Lower lobe of right lung (tissue), 2 donors: ENCODE results near the gene OR9Q1. TPM values are rescaled to one million over a fixed set of nuclear protein-coding genes. Genes with fewer than 3 reads are reported as not detected.
"Not testable (repeated sequence)": the region's sequence is repeated elsewhere in the genome, so short reads cannot be mapped to it uniquely, and the experiment has no call there.

Experiments
- ATAC-seq, 2 donors: fragments of 200-7000 bp; cut with Tn5 transposase; one replicate each; pipeline ENCODE4 v1.9.1; 2020 to 2022; ENCODE audit warnings: mild to moderate bottlenecking in 2 of 2, moderate library complexity in 2 of 2
- DNase-seq: peaks from one replicate; pipeline ENCODE4 v3.0.0-alpha.2; 2020
- H3K27ac ChIP-seq: fragments of 200-600 bp; one replicate; pipeline ENCODE4 v1.8.0; 2022
- H3K27me3 ChIP-seq: fragments of 200-600 bp; one replicate; pipeline ENCODE4 v1.8.0; 2022; ENCODE audit warnings: low read depth
- H3K36me3 ChIP-seq: fragments of 200-600 bp; one replicate; pipeline ENCODE4 v1.8.0; 2022; ENCODE audit warnings: mild to moderate bottlenecking
- H3K4me1 ChIP-seq: fragments of 200-600 bp; one replicate; pipeline ENCODE4 v1.8.0; 2022
- H3K4me3 ChIP-seq: fragments of 200-600 bp; one replicate; pipeline ENCODE4 v1.8.0; 2022; ENCODE audit warnings: mild to moderate bottlenecking
- H3K9me3 ChIP-seq: fragments of 200-600 bp; one replicate; pipeline ENCODE4 v1.8.0; 2022
- CTCF ChIP-seq: fragments of 200-600 bp; IDR thresholded peaks from one replicate; pipeline ENCODE4 v1.8.0; 2022; ENCODE audit warnings: antibody characterized with exemption, mild to moderate bottlenecking
- intact Hi-C: fragments of 100-400 bp; cut with DNase I; formaldehyde crosslinking; loops from one replicate; pipeline ENCODE4 v1.11.0; 2022
- total RNA-seq: library from RNA; stranded (reverse); fragmentation: NEBNext Ultra II Directional; extraction: Animal tissue kit (Norgen Biotek cat#: 25700); gene quantifications from one replicate; pipeline ENCODE4 v1.2.1, GENCODE V29; 2021
- donor health status: DM: no; HTN: yes; CAD: no; lungs with severe emphysema.

OR9Q1 gene
- total RNA-seq, 1 donor from 2014 or later, result not detected

- no peaks in the 10 kb centered on the region for H3K36me3 ChIP-seq
- intact Hi-C loops, result no loop called here
- DNase-seq (no peak), ATAC-seq (no peak)
- H3K9me3 ChIP-seq, result no peaks in the 10 kb centered on the region
- TF ChIP-seq CTCF, result no peak
- H3K4me1 ChIP-seq, result no peaks in the 10 kb centered on the region
- no peak within 1 kb of the TSS for H3K27ac ChIP-seq
- no peaks in the 10 kb centered on the region for H3K27me3 ChIP-seq
- H3K4me3 ChIP-seq, result no peak within 1 kb of the TSS
Measured at GRCh38 chr11:58188770-58189169, 165.1 kb downstream of the OR9Q1 start, which contains the start of gene OR9Q2. Gene OR9Q2 (plus strand): TSS chr11:58189070. CDS start chr11:58190491, 1,421 bp downstream.

GRCh38 chr11:58192229-58192628 lies 168.5 kb downstream of the OR9Q1 start:
- no peaks in the 10 kb centered on the region for H3K27me3 ChIP-seq
- peaks cover 7% of the 10 kb centered on the region for H3K9me3 ChIP-seq
- no peak for ATAC-seq
- DNase-seq, result no peak
- no peaks in the 10 kb centered on the region for H3K36me3 ChIP-seq
- intact Hi-C loops, result no loop called here
- no peaks in the 10 kb centered on the region for H3K4me1 ChIP-seq
- no peak for TF ChIP-seq CTCF
- no peak overlapping the region for H3K4me3 ChIP-seq
- no peak overlapping the region for H3K27ac ChIP-seq

DNA sequence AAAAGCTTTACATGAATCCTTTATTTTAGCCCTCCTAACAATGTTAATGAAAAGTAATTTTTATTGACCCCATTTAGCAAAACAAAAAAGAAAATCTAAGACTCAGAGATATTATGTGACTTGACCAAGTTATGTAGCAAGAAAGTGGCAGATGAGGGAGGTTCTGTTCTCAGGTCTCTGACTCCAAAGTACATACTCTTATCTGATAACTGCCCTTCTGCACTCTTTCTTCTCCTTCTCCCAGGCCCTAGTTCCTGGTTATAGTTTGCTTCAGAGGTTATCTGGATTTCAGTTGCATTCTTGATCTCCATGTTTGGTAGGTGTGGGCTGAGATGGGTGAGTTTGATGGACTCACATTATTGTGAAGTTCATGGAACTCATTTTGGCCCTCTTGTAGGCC lies 169.7 kb downstream of the OR9Q1 start:
- no peak for ATAC-seq
- no peaks in the 10 kb centered on the region for H3K4me1 ChIP-seq
- no peaks in the 10 kb centered on the region for H3K27me3 ChIP-seq
- H3K36me3 ChIP-seq, result no peaks in the 10 kb centered on the region
- H3K27ac ChIP-seq, result no peak overlapping the region
- H3K4me3 ChIP-seq, result no peak overlapping the region
- no peak for DNase-seq
- no peak for TF ChIP-seq CTCF
- H3K9me3 ChIP-seq, result peaks cover 11% of the 10 kb centered on the region
- intact Hi-C loops, result no loop called here

GRCh38 chr11:58195939-58196338 lies 172.3 kb downstream of the OR9Q1 start:
- Histone ChIP-seq H3K27me3 (no peaks in the 10 kb centered on the region), H3K27ac (no peak overlapping the region), H3K36me3 (no peaks in the 10 kb centered on the region), H3K9me3 (peaks cover 11% of the 10 kb centered on the region), H3K4me3 (no peak overlapping the region), H3K4me1 (no peaks in the 10 kb centered on the region)
- DNase-seq (no peak), ATAC-seq (no peak)
- TF ChIP-seq CTCF, result no peak
- intact Hi-C loops, result no loop called here

DNA sequence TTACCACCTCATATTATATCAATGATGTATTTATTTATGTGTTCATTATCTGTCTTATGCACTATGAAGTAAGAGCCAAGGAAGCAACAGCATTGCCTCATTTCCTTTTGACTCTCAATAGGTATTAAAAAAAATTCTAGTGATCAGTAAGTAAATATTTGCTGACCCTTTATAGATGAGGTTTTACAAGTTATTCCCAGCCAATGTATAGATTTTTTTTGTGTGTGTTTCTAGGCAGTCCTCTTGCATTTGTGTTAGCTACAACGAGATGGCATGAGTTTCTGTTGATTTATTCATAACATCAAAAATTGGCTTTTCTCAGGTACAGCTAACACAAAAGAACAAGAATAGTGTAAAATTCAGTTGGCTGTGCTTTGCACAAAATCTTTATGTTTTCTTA lies 175.6 kb downstream of the OR9Q1 start:
- no peak for TF ChIP-seq CTCF
- Histone ChIP-seq H3K4me3 (no peak overlapping the region), H3K36me3 (no peaks in the 10 kb centered on the region), H3K27ac (no peak overlapping the region), H3K9me3 (peaks cover 11% of the 10 kb centered on the region), H3K27me3 (no peaks in the 10 kb centered on the region), H3K4me1 (no peaks in the 10 kb centered on the region)
- intact Hi-C loops, result no loop called here
- DNase-seq (no peak), ATAC-seq (no peak)

GRCh38 chr11:58204042-58204441 lies 180.4 kb downstream of the OR9Q1 start, which contains the start of gene OR1S2:
Gene OR1S2 (minus strand): TSS chr11:58204142. CDS start chr11:58204142, 0 bp downstream.
- H3K27me3 ChIP-seq, result no peaks in the 10 kb centered on the region
- ATAC-seq (no peak), DNase-seq (no peak)
- H3K4me1 ChIP-seq, result no peaks in the 10 kb centered on the region
- H3K36me3 ChIP-seq, result no peaks in the 10 kb centered on the region
- no peak for TF ChIP-seq CTCF
- H3K27ac ChIP-seq, result no peak within 1 kb of the TSS
- no peaks in the 10 kb centered on the region for H3K9me3 ChIP-seq
- intact Hi-C loops, result no loop called here
- H3K4me3 ChIP-seq, result no peak within 1 kb of the TSS

DNA sequence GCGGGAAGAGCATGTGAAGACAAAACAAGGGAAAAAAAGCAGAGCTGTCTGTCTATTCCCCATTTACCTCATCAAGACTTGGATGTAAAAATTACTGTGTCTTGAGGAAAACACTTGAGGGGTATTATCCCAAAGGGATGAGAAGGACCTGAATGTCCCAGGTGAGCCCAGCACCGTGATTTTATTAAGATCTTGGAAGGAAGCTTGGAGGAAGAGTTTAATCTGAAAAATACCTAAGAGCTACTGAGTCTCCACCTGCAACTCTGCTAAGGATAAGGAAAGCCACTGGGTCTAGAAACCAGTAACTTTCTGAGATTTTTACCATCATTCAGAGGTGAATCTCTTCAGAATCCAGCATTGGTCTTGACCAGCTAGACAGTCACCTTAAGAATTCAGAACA lies 188.7 kb downstream of the OR9Q1 start, which contains the start of gene OR1S1:
OR1S1 (plus strand) TSS at position 301 of the 400 bp plus-strand sequence.
- H3K27ac ChIP-seq, H3K27me3 ChIP-seq, DNase-seq, H3K4me1 ChIP-seq, H3K4me3 ChIP-seq, intact Hi-C loops, H3K9me3 ChIP-seq, H3K36me3 ChIP-seq, ATAC-seq: not testable (repeated sequence)
